HFF-Myc (cell line): ENCODE data around the gene TRAF1.

Experiments used
- DNase-seq: peaks from one replicate; pipeline ENCODE4 v3.0.0-alpha.2; 2011; ENCODE audit warnings: low read depth; ENCODE audit errors: extremely low read depth
- H3K4me3 ChIP-seq: replicated peaks from 2 replicates; pipeline ENCODE4 v1.5.1; 2011; ENCODE audit warnings: low read depth, mild to moderate bottlenecking, control low read depth, low read length
- TF ChIP-seq, protein P1 (sequence below): IDR thresholded peaks from 2 replicates; pipeline ENCODE4 v1.5.1; 2012; ENCODE audit warnings: mild to moderate bottlenecking, low read depth, low read length, control low read depth; ENCODE audit errors: missing control alignments

Gene TRAF1

GRCh38 chr9:120904978-120905301 lies 21.7 kb downstream of the TRAF1 start:
- no peak overlapping the region for H3K4me3 ChIP-seq
- TF ChIP-seq, protein P1, sequence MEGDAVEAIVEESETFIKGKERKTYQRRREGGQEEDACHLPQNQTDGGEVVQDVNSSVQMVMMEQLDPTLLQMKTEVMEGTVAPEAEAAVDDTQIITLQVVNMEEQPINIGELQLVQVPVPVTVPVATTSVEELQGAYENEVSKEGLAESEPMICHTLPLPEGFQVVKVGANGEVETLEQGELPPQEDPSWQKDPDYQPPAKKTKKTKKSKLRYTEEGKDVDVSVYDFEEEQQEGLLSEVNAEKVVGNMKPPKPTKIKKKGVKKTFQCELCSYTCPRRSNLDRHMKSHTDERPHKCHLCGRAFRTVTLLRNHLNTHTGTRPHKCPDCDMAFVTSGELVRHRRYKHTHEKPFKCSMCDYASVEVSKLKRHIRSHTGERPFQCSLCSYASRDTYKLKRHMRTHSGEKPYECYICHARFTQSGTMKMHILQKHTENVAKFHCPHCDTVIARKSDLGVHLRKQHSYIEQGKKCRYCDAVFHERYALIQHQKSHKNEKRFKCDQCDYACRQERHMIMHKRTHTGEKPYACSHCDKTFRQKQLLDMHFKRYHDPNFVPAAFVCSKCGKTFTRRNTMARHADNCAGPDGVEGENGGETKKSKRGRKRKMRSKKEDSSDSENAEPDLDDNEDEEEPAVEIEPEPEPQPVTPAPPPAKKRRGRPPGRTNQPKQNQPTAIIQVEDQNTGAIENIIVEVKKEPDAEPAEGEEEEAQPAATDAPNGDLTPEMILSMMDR, result no peak
- DNase-seq, result no peak

DNA sequence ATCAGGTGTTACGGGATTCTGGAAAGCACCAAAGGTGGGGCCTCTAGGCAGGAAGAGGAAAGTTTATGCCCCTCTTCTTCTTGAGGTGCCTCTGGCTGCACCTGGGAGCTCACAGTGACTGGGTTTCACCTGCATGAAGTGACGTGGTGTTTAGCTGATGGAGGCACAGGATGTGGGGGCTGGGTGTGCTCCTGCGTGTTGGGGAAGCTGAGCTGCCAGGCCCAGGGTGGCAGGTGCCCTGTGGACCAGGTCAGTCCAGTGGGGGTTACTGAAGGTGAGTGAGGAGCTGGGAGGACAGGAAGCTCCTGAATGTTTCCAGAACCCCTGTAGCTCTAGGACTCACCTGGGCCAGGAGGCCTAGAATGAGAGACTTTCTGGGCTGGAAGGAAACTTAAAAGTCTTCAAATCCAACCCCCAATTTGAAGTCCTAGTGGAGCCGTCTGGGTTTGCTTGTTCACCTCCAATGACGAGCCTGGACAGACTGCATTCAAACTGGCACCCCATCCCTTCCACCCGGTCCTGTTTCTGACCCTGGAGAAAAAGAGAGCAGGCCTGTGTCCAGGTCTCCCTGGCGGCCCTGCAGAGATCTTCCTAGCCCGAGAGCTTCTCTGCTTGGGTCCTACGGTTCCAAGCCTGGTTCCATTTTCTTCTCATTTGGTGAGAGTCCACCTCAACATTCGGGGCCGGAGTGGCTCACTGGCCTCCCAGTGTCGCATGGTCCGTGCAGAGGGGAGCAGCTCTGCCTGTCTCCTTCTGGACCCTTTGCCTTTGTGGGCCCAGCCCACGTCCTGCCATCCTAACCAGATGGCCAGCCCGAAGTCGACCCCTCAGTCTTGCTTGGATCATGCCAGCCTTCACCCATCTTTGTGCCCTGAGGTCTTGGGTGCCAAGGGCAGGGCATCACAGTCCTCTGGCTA lies 22.3 kb downstream of the TRAF1 start:
- H3K4me3 ChIP-seq, result no peak overlapping the region
- no peak for DNase-seq
- TF ChIP-seq, protein P1, result no peak

DNA sequence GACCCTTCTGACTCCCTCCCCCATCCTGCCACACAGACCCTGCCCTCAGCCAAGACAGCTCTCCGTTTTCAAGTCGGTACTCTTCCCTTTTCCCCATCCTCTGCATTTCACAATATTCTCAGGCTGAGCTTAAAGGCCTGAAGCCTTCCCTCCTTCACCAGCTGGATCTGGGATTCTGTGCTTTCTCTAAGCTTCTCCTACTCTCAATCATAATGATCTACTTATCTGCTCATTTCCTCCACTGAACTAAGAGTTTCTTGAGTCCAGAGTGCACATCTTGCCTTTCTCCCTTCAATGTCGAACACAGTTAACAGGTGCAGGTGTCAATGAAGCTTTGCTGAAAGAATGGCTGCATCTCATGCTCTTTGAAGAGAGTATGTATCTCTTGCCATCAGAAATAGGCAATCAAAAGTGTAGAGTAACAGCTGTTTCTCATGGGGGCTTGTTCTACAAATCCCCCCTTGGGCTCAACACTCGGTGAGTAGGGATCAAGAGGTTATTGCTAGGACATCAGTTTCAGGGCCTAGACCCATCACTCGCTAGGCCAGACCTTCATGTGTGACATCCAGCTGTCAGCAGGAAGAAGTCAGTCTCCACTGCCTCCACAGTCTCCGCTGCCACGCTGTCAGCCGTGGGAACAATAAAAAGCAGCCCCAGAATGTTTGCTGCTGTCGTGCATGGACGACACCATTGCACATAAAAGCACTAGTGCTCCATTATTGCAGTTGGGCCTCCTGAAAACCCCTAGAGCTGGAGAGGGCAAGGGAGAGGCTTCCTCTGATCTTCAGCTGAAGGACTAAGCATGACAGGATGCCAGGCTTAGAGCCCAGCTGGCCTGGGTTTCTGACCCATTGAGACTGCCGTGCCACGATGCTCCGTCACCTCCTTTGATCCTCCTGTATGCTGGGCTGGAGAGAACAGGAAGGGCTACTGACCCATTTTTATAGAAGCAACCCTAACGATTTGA lies 23.7 kb downstream of the TRAF1 start:
- H3K4me3 ChIP-seq, result no peak overlapping the region
- no peak for DNase-seq

DNA sequence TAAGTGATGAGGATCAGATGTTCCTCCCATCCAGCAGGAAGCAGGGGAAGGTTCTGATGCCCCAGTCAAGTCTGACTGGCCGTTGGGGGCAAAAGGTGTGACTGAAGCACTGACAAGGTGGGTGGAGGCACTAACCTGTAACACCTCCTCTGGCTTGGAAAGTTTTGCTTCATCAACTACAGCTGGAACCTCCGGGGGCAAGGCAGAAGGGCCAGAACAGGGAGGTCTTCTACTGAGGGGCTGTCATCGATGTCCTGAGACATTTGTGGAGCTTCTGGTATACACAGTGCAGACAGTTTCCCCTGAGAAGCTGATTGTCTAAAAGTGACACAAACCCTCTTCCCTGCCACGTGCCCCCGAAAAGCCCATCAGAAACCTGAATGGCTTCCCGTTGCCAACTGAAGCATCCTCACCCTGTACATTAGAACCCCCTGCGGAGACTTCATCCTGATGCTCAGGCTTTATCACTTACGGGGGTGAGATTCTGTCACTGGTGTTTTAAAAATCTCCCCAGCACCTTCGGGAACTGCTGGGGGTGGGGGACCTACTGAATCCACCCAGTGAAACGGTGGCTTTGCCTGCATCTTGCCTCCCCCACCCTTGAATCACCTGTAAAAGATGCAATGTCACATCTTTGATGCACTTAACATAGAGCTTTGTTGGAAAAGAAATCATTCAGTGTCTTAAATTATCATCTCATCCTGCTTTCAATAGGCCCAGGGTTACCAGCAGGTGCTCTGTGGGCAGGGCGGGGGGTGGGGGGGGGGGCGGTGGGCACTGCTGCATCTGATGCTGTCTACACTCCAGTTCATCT lies 24.6 kb downstream of the TRAF1 start:
- TF ChIP-seq, protein P1, result no peak
- no peak overlapping the region for H3K4me3 ChIP-seq
- no peak for DNase-seq

More for the DNA sequence above, 23.7 kb downstream of the TRAF1 start:
- TF ChIP-seq, protein P1, result no peak

- TF ChIP-seq, protein P1, result no peak
- H3K4me3 ChIP-seq, result no peak overlapping the region
- DNase-seq, result no peak
These were observed 25.8 kb downstream of the TRAF1 start for GRCh38 chr9:120900824-120901223.

DNA sequence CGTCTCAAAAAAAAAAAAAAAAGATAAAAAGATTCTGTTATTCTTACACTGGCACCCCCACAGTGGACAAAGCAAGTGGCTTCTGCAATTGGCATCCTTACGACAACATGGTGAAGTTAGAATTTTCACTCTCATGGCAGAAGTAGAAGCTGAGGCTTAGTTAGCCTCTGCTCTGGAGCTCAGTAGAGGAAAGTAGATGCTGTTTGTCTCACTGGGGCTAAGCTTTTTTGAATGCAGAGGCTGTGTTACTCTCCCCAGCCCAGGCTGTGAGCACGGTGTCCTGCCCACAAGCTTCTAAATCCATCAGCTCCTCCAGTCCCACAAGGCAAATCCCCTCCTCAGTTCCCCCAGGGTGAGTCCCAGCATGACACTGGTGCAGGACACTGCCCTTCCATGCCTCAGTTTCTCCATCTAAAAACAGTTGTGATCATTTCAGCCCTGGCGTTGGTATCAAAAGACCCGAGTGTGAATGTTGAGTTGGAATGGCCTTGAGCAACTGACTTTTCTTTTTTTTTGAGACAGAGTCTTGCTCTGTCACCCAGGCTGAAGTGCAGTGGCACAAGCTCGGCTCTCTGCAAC lies 27.0 kb downstream of the TRAF1 start:
- no peak for DNase-seq
- H3K4me3 ChIP-seq, result no peak overlapping the region
- TF ChIP-seq, protein P1, result no peak
